GF-D8 (cell line): Measurements from ENCODE around the gene BAHCC1.

Source experiments
- DNase-seq: peaks from one replicate; lab custom pipeline; 2025; lab: John Stamatoyannopoulos, UW

Gene BAHCC1

DNA sequence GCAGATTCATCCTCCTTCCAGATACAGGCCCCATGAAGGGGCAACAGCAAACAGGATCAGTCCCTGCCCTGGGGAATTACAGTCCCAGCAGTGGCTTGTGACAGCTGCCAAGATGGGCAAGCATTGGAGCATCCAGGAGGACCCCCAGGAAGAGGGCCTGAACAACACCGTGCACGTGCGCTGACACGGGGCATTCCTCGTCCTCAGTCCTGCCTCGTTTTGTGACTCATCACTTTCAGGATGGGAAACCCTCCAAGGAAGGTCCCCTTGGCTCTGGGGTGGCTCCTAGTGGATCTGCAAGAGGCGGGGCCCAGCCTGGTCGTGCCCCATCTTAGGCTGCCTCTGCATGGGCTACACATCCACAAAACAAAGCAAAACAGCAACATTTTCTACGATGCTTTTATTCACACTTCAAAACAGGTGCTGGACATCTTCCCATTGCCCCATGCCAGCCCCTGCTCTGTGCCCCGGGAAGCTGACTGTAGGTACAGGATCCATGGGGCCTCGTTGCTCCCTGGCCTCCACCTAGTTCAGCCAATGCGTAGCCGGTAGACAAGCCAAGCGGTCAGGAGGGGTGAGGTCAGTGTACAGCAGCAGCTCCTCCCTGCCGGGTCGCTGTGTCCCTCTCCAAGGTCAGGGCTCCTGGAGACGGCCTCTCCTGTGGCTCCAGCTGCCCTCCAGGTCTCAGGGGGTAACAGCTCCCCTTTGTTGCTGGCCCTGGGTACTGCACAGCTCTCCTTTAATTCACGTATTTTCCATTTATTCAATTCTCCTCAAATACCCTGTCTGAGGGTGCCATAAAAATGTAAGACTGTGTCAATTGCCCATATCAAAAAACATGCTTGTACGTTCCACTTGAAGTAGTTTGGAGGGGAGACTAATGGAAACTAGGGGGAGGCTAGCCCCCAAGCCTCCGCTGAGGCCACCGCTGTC is 85.1 kb downstream of the BAHCC1 start:
- peak; percentile 29 for DNase-seq

DNA sequence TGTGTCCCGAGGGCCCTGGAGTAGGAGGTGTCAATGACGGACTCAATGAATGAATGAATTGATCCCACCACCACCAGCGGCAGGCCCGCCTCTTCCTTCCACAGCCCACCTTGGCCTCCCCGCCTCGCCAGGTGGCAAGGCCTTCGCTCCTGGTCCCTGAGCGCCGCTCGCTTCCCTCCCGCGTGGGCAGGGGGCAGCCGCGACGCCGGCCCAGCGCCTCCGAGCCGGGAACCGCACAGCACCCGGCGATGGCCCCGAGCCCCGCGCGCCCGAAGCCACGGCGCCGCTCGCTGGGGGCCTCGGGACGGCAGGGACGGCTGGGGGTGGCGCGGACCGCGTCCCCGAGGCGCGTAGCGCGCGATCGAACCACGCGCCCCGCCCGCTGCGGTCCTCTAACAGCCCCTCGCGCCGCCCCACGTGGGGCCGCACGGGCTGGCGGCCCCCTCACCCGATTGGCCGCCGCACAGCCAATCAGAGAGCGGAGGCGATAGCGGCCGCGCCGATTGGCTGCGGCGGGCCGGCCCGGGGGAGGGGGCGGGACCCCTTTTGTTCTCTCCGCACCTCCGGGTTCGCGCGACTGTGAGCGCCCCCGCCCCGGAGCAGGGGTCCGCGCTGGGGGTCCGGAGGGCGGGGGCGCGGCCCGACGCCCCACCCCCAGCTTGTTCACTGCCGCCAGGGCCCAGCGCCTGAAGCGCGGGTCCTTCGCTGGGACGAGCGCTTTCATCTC is 86.0 kb downstream of the BAHCC1 start:
- DNase-seq = peak; percentile 57

- no peak for DNase-seq
These were observed 86.7 kb downstream of the BAHCC1 start for GRCh38 chr17:81481815-81482505.

- DNase-seq = no peak
These were observed 87.4 kb downstream of the BAHCC1 start for GRCh38 chr17:81482673-81483072.

DNA sequence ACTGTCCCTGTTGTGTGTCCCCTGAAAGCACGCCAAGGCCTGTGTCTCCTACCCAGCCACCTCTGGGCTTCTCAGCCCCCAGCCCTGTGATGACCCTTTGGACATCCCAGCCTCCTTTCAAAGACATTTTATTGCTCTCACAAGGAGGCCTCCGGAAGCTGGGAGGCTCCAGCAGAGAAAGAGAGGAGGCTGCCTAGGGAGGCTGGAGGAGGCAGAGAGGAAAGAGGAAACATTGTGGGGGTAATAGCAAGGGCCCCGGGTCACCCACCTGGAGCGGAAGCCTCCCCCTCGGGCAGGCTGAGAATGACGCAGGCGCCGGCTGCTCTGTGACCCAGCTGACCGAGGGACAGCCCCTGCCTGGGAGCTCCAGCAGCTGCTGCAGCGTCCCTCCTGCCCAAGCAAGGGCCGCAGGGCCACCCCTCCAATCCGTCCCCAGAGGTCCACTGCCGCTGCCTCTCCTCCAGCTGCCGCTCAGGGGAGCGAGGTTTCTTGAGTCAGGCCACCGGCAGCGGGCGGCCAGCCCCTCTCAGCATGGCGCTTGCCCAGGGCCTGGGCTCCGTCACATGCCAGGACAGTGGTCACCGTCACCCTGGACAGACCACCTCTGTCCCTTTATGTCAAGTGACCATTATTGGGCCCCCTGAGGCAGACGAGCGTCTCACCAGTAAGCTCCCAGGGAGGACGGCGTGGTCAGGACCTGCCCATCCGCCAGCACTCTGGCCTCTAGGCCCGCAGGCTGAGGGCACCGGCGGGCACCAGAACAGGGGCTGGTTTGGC is 88.0 kb downstream of the BAHCC1 start:
- DNase-seq = peak; percentile 84

GRCh38 chr17:81483862-81484194 is 88.6 kb downstream of the BAHCC1 start:
- DNase-seq = no peak

DNA sequence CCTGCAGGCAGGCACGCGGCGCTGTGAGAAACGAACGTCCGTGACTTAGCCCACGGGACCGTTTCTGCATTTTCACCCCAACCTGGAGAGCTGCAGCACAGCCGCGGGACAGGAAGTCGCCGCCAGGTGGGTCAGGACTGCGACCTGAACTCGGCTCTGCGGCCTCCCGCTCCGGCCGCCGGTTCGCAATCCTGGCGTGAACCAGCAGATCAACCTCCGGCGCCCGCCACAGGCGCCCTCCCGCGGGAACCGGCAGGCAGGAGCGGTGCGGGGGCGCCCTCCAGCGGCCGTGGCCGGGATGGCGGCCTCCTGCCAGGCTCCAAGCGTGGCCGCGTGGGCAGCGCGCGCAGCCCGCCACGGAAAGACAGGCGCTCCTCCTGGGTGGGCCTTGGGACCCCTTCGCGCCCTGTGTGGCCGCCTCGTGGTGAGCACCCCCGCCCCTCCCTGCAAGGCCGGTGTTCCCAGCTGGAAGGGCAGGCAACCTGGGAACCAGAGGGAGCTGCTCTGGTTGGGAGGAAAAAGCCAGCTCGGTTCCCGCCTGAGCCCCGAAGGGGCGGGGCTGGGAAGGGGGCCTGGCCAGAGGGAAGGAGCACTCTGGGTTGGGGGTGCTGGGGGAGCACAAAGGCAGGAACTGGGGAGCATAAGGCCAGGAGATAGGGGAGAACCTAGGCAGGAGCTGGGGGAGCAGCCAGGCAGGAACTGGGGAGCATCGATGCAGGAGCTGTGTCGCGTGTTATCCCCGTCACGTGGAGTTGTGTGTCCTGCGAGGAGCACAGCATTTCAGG is 89.1 kb downstream of the BAHCC1 start:
- peak; percentile 58 for DNase-seq

- DNase-seq = peak; percentile 71
These were observed 91.0 kb downstream of the BAHCC1 start for GRCh38 chr17:81486199-81486810.

DNA sequence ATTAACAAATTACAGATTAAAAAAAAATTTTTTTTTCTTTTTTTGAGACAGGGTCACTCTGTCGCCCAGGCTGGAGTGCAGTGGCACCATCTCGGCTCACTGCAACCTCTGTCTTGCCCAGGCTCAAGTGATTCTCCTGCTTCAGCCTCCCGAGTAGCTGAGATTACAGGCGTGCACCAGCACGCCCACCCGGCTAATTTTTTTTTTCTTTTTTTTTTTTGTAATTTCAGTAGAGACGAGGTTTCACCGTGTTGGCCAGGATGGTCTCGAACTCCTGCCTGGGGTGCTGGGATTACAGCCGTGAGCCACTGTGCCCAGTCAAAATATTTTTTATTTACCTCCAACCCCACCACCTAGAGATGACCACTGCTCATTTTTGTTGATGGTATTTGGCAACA is 91.8 kb downstream of the BAHCC1 start:
- DNase-seq = no peak

DNA sequence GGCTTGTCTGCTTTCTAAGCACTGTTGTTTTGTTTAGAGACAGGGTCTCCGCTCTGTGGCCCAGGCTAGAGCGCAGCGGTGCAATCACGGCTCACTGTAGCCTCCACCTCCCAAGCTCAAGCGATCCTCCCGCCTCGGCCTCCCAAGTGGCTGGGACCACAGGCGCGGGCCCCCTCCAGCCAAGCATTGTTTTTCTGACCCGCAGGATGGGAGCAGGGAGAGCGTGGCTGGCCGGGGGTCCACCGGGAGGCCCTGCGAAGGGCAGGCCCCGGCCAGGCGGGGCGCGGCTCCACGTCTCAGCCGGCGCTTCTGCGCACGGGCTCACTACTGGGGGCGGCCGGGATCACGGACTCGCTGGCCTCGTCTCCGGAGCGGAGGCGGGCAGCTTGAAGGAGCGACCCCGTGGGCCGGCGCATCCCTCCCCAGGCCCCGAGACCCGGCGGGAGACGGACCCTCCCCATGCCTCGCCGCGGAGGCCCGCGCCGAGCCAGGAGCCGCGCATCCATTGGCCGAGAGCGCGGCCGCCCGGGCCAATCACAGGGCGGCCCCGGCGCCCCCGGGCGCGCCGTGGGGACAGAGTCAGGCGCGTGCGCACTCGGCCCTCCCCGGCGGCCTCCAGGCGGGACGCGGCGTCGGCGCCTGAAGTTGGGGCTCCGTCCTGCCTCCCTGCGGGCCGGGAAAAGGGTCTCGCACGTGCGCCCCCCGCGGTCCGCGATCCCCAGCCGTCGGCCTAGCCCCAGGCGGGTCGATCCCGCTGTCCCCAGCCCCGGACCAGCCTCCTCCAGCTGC is 92.4 kb downstream of the BAHCC1 start:
- DNase-seq = peak; percentile 32

DNA sequence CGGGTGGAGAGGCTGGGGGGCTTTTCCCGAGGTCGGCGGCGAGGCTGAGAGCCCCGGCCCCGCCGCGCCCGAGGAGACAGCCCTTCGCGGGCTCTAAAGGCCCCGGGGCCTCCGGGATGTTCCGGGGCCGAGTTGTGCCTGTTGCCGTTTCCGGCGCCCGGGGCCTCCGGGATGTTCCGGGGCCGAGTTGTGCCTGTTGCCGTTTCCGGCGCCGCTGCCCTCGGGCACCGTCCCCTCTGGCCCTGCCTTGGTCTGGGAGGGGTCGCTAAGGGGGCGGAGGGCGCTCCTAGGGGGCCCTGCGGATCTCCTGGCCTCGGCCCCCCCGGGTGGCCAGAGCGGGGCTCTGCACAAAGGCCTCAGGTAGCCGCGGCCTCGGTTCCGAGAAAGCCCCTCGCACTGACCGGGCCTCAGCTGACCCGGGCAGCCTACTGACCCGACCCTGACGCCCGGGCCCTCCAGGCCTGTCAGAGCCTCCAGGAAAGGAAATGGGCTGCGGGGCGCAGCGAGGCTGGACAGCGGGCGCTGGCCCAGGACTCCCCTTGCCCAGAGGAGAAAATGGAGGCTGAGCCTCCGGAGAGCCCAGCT is 93.1 kb downstream of the BAHCC1 start:
- DNase-seq = no peak

- no peak for DNase-seq
These were observed 94.0 kb downstream of the BAHCC1 start for GRCh38 chr17:81489012-81489997.

DNA sequence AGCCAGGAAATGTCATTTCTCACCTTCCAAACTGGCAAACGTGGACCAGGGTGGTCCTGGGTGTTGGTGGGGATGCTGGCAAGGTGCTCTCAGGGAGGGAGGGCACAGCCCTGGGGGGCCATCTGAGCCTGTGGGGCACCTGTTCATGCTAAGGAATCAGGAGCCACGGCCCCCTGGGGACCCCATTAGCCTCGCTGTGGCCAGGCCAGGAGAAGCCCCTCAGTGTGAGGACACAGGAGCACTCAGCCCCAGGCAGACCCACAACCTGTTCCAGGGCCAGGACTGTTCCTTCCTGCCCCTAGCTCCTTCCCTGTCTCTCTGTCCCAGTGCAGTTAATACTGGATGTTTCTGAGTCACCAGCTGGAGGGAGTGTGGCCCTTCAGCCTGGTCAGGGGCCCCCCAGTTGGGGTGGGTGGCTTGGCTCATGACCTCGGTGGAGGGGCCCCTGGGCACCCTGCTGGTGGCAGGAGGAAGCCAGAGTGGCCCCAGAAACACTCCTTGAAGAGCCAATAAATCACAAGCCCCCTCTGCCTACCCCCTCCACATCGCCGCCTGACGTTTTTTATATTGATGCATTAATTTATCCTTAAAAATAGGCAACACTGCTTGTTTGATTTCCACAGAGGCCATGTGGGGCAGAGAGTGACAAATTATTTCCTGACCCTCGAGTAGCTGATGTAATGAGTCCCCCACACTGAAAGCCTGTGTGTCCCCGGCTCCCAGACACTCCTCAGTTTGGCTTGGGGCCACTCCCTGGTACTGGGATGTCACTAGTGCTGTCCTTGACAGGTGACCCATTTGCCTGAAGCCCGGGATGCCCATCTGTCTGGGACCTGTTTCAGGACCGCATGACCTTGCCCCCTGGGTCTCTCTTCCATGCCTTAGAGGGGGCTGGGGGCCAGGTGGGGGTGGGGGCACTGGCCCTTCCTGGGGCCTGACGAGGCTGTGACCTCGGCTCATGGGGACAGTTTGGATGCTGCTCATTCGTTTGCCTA is 95.0 kb downstream of the BAHCC1 start:
- DNase-seq = no peak

- no peak for DNase-seq
These were observed 95.9 kb downstream of the BAHCC1 start for GRCh38 chr17:81491181-81491581.

- DNase-seq = no peak
These were observed 96.5 kb downstream of the BAHCC1 start for GRCh38 chr17:81491761-81492160.

GRCh38 chr17:81492202-81492601 is 96.9 kb downstream of the BAHCC1 start:
- DNase-seq = no peak

GRCh38 chr17:81492706-81493105 is 97.4 kb downstream of the BAHCC1 start:
- DNase-seq = no peak
